Measurements from ENCODE around the gene DTHD1.

GRCh38 chr4:36392024-36392423 is 110.6 kb downstream of the DTHD1 start:
- TF ChIP-seq CTCF (IDR thresholded peaks at IDR 0.05): no peak
- TF ChIP-seq POLR2A (IDR thresholded peaks at IDR 0.05): no peak
